A673 (cell line): ENCODE measurements around the gene KCNAB2.

Source experiments
- CTCF ChIP-seq: fragments of 300-800, 200-600 bp; sonication (generic); conservative IDR thresholded peaks from 2 replicates; pipeline ENCODE4 v1.5.1; 2017; ENCODE audit warnings: low read depth, mild to moderate bottlenecking, antibody characterized with exemption, low read length, moderate library complexity, mixed read lengths
- EZH2 ChIP-seq: fragments of 200-600 bp; sonication (generic); IDR thresholded peaks from 2 replicates; pipeline ENCODE4 v1.6.1; 2017; ENCODE audit warnings: borderline replicate concordance, low read depth, mild to moderate bottlenecking, mixed read lengths, antibody characterized with exemption, low read length; ENCODE audit not compliant: poor library complexity, severe bottlenecking

DNA sequence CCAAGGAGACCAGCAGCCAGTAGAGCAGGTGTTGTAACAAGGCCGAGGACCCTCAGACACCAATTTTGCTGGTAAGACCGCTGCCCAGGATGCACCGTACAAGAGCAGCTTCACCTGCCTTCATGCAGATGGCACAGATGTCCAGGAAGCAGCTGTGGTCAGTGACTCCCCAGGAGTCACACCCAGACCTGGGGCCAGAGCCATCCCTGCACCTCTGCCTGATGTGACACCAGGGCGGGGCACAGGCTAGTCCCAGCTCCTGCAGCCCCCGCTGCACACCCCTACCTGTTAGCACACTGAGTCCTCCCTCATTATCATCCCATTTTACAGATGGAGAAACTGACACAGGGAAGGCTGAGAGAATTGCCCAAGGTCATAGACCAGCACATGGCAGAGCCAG is 16.3 kb upstream of the KCNAB2 start:
- TF ChIP-seq EZH2 (no peak), CTCF (no peak)
